Heart right ventricle (tissue), 16 donors: ENCODE data around the gene MSH6. TPM values are rescaled to one million over a fixed set of nuclear protein-coding genes. Genes with fewer than 3 reads are reported as not detected.

ENCODE experiments used
- ATAC-seq, 8 donors: fragments of 200-7000 bp; cut with Tn5 transposase; one replicate each; pipeline ENCODE4 v1.9.1; 2020; ENCODE audit warnings: mild to moderate bottlenecking in 8 of 8, moderate library complexity in 8 of 8, moderate number of reproducible peaks in 1 of 8
- DNase-seq, 2 donors: peaks; one replicate each; pipeline ENCODE4 v3.0.0-alpha.2; 2020
- H3K27ac ChIP-seq, 10 donors: fragments of 200-600 bp; sonication (generic) in 2 of 10; one replicate each; pipeline versions ENCODE4 v1.5.0 to v1.8.0; 2020 to 2022; ENCODE audit warnings: mild to moderate bottlenecking in 3 of 10
- H3K27me3 ChIP-seq, 7 donors: fragments of 200-600 bp; one replicate each; pipeline ENCODE4 v1.8.0; 2021 to 2022; ENCODE audit warnings: mild to moderate bottlenecking in 2 of 7
- H3K36me3 ChIP-seq, 9 donors: fragments of 200-600 bp; sonication (generic) in 1 of 9; one replicate each; pipeline versions ENCODE4 v1.5.0 to v1.8.0; 2020 to 2022; ENCODE audit warnings: mild to moderate bottlenecking in 2 of 9
- H3K4me1 ChIP-seq, 9 donors: fragments of 200-600 bp; sonication (generic) in 1 of 9; one replicate each; pipeline versions ENCODE4 v1.5.0 to v1.8.0; 2020 to 2022; ENCODE audit warnings: mild to moderate bottlenecking in 4 of 9
- H3K4me3 ChIP-seq, 10 donors: fragments of 200-600 bp; sonication (generic) in 2 of 10; one replicate each; pipeline versions ENCODE4 v1.5.0 to v1.8.0; 2020 to 2022; ENCODE audit warnings: mild to moderate bottlenecking in 7 of 10, moderate library complexity in 2 of 10
- H3K9me3 ChIP-seq, 11 donors: fragments of 200-600 bp in 10 of 11; sonication (generic) in 2 of 11; one replicate each; pipeline versions ENCODE4 v1.5.0 to v1.8.0; 2013 to 2022; ENCODE audit warnings: mild to moderate bottlenecking in 2 of 11, control low read depth in 1 of 11, moderate library complexity in 1 of 11
- WGBS, 2 donors: extraction: QIAGEN DNeasy Blood & Tissue Kit; methylation state at CpG; one replicate each; pipeline ENCODE4 v1.1.7; 2013; ENCODE audit warnings: inconsistent platforms in 1 of 2; 5-methylcytosine and 5-hydroxymethylcytosine counted together
- intact Hi-C, 10 donors: fragments of 100-400 bp; cut with DNase I; formaldehyde crosslinking; loops; one replicate each; pipeline versions ENCODE4 v1.11.1 to v1.14.2; 2022
- polyA plus RNA-seq, 2 donors: library from polyadenylated mRNA; stranded (reverse); fragments of 200-250 nt; gene quantifications; one replicate each; pipeline ENCODE4 v1.2.3, GENCODE V29; 2013
- total RNA-seq, 10 donors: library from RNA; stranded (reverse); fragmentation: NEBNext Ultra II Directional in 3 of 10; extraction: Animal tissue kit (Norgen Biotek cat#: 25700) in 3 of 10; gene quantifications; one replicate each; pipeline versions ENCODE4 v1.2.1 to v1.2.4, GENCODE V29; 2021 to 2023
- TF ChIP-seq, protein P1 (sequence below), 9 donors: fragments of 200-600 bp; sonication (generic) in 2 of 9; IDR thresholded peaks; one replicate each; pipeline versions ENCODE4 v1.5.0 to v1.8.0; 2021 to 2022; ENCODE audit warnings: antibody characterized with exemption in 9 of 9, mild to moderate bottlenecking in 5 of 9, moderate library complexity in 1 of 9
- donor health status: Arrhythmogenic right ventricular cardiomyopathy.
- donor health status: ischemic (EF 13 %, LVEDD 7.1; RV severe dilation, severe dysfunction).
- donor health status: healthy with polysubstance abuse.
- donor health status: DM: no; HTN: yes; CAD: no.
- donor health status: DM: no; HTN: no; CAD: no.
- donor health status: ischemic (EF 25% LVEDD 6.9; RV normal size, moderate dysfunction).
- donor health status: ischemic (EF 25% LVEDD 5.7; RV mildly dilated, moderate dysfunction).
- donor health status: healthy.
- donor health status: DM: yes; HTN: yes; CAD: no.
- donor health status: Ischemic cardiomyopathy.
- donor health status: ischemic (EF 35%, LVEDD 5.7; RV mildly dilated, moderate dysfunction).
- donor health status: nonischemic (EF 11% LVEDD 7.7; RV severe dilation, severe dysfunction).
- donor health status: DM: yes; HTN: yes; CAD: no.
- donor health status: PGD.
- donor health status: ischemic (EF 29% LVEDD 5.4; RV normal size, mild dysfunction).
- donor health status: nonischemic (EF 23%, LVEDD 6.1; RV moderate dilation, normal function).

The MSH6 gene
- total and polyA plus RNA-seq, 12 donors = 4.5 to 25.2 (median 21.0) TPM

DNA sequence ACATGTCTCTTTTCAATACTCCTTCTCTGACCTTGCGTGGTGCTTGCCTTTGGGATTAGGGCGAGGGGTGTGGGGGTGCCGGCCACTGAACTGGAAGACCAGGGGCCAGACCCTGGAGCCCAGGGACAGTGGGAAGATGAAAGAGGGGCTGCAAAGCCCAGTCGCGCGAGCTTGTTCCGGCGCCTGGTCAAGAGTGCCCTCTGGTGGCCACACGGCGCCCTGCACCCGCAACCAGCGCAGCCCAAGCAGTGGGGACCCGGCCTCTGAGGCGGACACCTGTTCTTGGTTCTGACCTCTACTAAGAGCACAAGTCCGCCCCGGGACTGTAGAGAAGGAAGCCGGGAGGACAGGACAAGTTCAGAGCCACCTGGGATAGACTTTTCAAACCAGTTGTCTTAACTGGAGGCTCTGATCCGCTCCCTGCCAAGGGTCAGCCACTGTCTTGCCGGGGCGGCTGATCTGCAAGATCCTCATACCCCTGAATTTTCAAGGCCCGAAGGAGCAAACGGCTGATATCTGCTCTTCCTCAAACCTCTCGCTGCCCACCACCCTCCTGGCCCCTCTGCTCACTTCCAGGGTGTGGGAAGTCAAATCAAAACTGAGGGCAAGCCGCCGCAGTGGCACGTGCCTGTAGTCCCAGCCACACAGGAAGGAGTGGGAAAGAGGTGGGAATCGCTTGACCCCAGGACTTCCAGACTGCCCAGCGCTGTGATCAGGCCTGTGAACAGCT is 14.9 kb upstream of the MSH6 start:
- peaks cover 0 to 6% (median 0%) of the 10 kb centered on the region in 9 donors for H3K4me1 ChIP-seq
- no peaks in the 10 kb centered on the region for H3K36me3 ChIP-seq
- H3K4me3 ChIP-seq = no peak overlapping the region
- peaks cover 0 to 4% (median 0%) of the 10 kb centered on the region in 7 donors for H3K27me3 ChIP-seq
- H3K27ac ChIP-seq = no peak overlapping the region
- ATAC-seq (peak; percentile 63 to 86 (median 84)), DNase-seq (peak; percentile 57 to 75)
- TF ChIP-seq, protein P1, sequence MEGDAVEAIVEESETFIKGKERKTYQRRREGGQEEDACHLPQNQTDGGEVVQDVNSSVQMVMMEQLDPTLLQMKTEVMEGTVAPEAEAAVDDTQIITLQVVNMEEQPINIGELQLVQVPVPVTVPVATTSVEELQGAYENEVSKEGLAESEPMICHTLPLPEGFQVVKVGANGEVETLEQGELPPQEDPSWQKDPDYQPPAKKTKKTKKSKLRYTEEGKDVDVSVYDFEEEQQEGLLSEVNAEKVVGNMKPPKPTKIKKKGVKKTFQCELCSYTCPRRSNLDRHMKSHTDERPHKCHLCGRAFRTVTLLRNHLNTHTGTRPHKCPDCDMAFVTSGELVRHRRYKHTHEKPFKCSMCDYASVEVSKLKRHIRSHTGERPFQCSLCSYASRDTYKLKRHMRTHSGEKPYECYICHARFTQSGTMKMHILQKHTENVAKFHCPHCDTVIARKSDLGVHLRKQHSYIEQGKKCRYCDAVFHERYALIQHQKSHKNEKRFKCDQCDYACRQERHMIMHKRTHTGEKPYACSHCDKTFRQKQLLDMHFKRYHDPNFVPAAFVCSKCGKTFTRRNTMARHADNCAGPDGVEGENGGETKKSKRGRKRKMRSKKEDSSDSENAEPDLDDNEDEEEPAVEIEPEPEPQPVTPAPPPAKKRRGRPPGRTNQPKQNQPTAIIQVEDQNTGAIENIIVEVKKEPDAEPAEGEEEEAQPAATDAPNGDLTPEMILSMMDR (IDR thresholded peaks at IDR 0.05) = peak; percentile 95 to 100 (median 99)
- peaks cover 0 to 9% (median 0%) of the 10 kb centered on the region in 11 donors for H3K9me3 ChIP-seq
- 28 to 29% methylated on average over 28 of the region's 28 CpGs for WGBS, 2 donors
- intact Hi-C loops = loop anchor here (1.0 to 10.0 kb wide), 8 partner anchors 243 to 433 kb away; no protein-coding TSS in a partner anchor

DNA sequence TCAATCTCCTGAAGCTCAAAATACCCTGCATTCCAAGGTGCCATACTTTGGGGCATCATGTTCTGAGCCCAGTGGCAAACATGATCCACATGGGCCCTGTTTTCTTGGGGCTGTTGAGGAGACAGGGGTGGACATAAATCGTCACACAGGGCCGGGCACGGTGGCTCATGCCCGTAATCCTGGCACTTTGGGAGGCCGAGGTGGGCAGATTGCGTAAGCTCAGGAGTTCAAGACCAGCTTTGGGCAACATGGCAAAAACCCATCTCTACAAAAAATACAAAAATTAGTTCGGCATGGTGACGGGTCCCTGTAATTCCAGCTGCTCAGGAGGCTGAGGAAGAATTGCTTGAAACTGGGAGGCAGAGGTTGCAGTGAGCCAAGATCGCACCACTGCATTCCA is 13.6 kb upstream of the MSH6 start:
- 90 to 96% methylated on average over 9 of the region's 9 CpGs for WGBS, 2 donors
- TF ChIP-seq, protein P1 (IDR thresholded peaks at IDR 0.05) = no peak
- H3K4me3 ChIP-seq = no peak overlapping the region
- DNase-seq (no peak), ATAC-seq (no peak)
- H3K9me3 ChIP-seq = peaks cover 0 to 9% (median 0%) of the 10 kb centered on the region in 11 donors
- peaks cover 0 to 4% (median 0%) of the 10 kb centered on the region in 7 donors for H3K27me3 ChIP-seq
- intact Hi-C loops = loop anchor here in 8 of 10 donors (2.0 to 10.0 kb wide), 6 partner anchors 245 to 435 kb away; no protein-coding TSS in a partner anchor
- no peaks in the 10 kb centered on the region for H3K36me3 ChIP-seq
- no peak overlapping the region for H3K27ac ChIP-seq
- H3K4me1 ChIP-seq = peaks cover 0 to 6% (median 0%) of the 10 kb centered on the region in 9 donors

DNA sequence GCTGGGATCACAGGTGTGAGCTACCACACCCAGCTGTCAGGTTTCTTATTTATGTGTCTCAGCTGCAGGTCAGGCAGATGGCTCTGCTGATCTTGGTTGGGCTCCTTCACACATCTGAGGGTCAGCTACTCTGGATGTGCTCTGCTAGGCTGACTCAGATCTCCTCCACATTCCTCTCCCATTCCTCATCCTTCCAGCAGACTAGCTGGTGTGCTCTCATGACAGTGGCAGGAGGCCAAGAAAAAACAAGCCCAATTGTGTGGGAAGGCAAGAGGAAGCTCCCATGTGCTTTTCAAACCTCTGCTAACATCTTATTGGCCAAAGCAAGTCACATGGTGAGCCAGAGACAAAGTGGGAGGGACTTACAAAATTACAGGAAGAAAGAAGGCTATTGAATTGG is 11.7 kb upstream of the MSH6 start:
- H3K4me1 ChIP-seq = peaks cover 0 to 6% (median 0%) of the 10 kb centered on the region in 9 donors
- H3K27me3 ChIP-seq = peaks cover 0 to 4% (median 0%) of the 10 kb centered on the region in 7 donors
- no peaks in the 10 kb centered on the region for H3K36me3 ChIP-seq
- peak in 2 of 8 donors; percentile 39 to 55 for ATAC-seq
- TF ChIP-seq, protein P1 (IDR thresholded peaks at IDR 0.05) = no peak
- no peak overlapping the region for H3K27ac ChIP-seq
- DNase-seq = no peak
- H3K4me3 ChIP-seq = no peak overlapping the region
- peaks cover 0 to 9% (median 0%) of the 10 kb centered on the region in 11 donors for H3K9me3 ChIP-seq
- intact Hi-C loops = loop anchor here in 2 of 10 donors (5.0 to 10.0 kb wide), 2 partner anchors 334 to 439 kb away; no protein-coding TSS in a partner anchor

DNA sequence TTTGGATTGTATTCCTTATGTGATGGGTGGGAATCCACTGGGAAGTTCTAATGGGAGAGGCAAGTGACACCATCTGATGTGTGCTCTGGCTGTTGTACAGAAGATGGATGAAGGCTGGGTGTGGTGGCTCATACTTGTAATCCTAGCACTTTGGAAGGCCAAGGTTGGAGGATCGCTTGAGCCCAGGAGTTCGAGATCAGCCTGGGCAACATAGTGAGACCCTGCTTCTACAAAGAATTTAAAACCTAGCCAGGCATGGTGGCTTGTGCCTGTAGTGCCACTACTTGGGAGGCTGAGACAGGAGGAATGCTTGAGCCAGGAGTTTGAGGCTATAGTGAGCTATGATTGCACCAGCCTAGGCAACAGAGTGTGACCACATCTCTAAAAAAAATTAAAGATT is 10.6 kb upstream of the MSH6 start:
- DNase-seq (no peak), ATAC-seq (no peak)
- TF ChIP-seq, protein P1 (IDR thresholded peaks at IDR 0.05) = no peak
- H3K9me3 ChIP-seq = peaks cover 0 to 9% (median 0%) of the 10 kb centered on the region in 11 donors
- peaks cover 0 to 4% (median 0%) of the 10 kb centered on the region in 7 donors for H3K27me3 ChIP-seq
- H3K4me1 ChIP-seq = peaks cover 0 to 6% (median 0%) of the 10 kb centered on the region in 9 donors
- intact Hi-C loops = loop anchor here in 2 of 10 donors (5.0 to 10.0 kb wide), 2 partner anchors 332 to 440 kb away; no protein-coding TSS in a partner anchor
- H3K36me3 ChIP-seq = no peaks in the 10 kb centered on the region
- WGBS, 2 donors = 94 to 97% methylated on average over 2 of the region's 2 CpGs
- no peak overlapping the region for H3K27ac ChIP-seq
- H3K4me3 ChIP-seq = no peak overlapping the region
